Osteoblast (primary cell): ENCODE measurements around the gene PSMC3IP. TPM values are rescaled to one million over a fixed set of nuclear protein-coding genes. Genes with fewer than 3 reads are reported as not detected.
"Not testable (repeated sequence)": the region's sequence is repeated elsewhere in the genome, so short reads cannot be mapped to it uniquely, and the experiment has no call there.

Source experiments
- DNase-seq: peaks from one replicate; pipeline ENCODE4 v3.0.0; 2011; ENCODE audit warnings: low spot score, mixed read lengths; ENCODE audit not compliant: insufficient read length; ENCODE audit errors: missing footprints
- H2AFZ ChIP-seq: 2 replicates; pipeline ENCODE4 v1.6.0; 2011; ENCODE audit warnings: mild to moderate bottlenecking, low read length
- H3K27ac ChIP-seq: 2 replicates; pipeline ENCODE4 v1.5.1; 2011; ENCODE audit warnings: mild to moderate bottlenecking, low read depth, low read length, moderate library complexity
- H3K27me3 ChIP-seq: 2 replicates; pipeline ENCODE4 v1.6.0; 2012; ENCODE audit warnings: mild to moderate bottlenecking, control low read depth, inconsistent platforms, low read length, moderate library complexity; ENCODE audit not compliant: insufficient read depth
- H3K36me3 ChIP-seq: 2 replicates; pipeline ENCODE4 v1.5.1; 2011; ENCODE audit warnings: mild to moderate bottlenecking, low read length, control low read depth, moderate library complexity; ENCODE audit not compliant: insufficient read depth
- H3K4me1 ChIP-seq: 2 replicates; pipeline ENCODE4 v1.5.1; 2011; ENCODE audit warnings: mild to moderate bottlenecking, low read length, control low read depth, moderate library complexity; ENCODE audit not compliant: insufficient read depth
- H3K4me2 ChIP-seq: 2 replicates; pipeline ENCODE4 v1.6.0; 2011; ENCODE audit warnings: mild to moderate bottlenecking, low read length; ENCODE audit not compliant: insufficient read depth
- H3K4me3 ChIP-seq: fragments of 200-600 bp; sonication (generic); 3 replicates; pipeline ENCODE4 v1.5.1; 2012; ENCODE audit warnings: mild to moderate bottlenecking, low read length, inconsistent platforms; ENCODE audit not compliant: insufficient read depth
- H3K79me2 ChIP-seq: 2 replicates; pipeline ENCODE4 v1.6.0; 2012; ENCODE audit warnings: mild to moderate bottlenecking, low read length, control low read depth, inconsistent platforms; ENCODE audit not compliant: insufficient read depth
- H3K9me3 ChIP-seq: 2 replicates; pipeline ENCODE4 v1.5.1; 2011; ENCODE audit warnings: low read depth, low read length, control low read depth
- H4K20me1 ChIP-seq: 2 replicates; pipeline ENCODE4 v1.6.0; 2012; ENCODE audit warnings: mild to moderate bottlenecking, low read length, control low read depth; ENCODE audit not compliant: insufficient read depth
- total RNA-seq: library from RNA; depleted of rRNA; stranded (reverse); fragments of >200 nt; gene quantifications from 2 replicates; pipeline ENCODE4 v1.2.3, GENCODE V29; 2012
- TF ChIP-seq, protein P1 (sequence below): IDR thresholded peaks from 2 replicates; pipeline ENCODE4 v1.5.1; 2011; ENCODE audit warnings: mild to moderate bottlenecking, low read depth, low read length, moderate library complexity; ENCODE audit errors: extremely low read depth

Gene PSMC3IP
- total RNA-seq, 1 donor = 1.8 TPM

DNA sequence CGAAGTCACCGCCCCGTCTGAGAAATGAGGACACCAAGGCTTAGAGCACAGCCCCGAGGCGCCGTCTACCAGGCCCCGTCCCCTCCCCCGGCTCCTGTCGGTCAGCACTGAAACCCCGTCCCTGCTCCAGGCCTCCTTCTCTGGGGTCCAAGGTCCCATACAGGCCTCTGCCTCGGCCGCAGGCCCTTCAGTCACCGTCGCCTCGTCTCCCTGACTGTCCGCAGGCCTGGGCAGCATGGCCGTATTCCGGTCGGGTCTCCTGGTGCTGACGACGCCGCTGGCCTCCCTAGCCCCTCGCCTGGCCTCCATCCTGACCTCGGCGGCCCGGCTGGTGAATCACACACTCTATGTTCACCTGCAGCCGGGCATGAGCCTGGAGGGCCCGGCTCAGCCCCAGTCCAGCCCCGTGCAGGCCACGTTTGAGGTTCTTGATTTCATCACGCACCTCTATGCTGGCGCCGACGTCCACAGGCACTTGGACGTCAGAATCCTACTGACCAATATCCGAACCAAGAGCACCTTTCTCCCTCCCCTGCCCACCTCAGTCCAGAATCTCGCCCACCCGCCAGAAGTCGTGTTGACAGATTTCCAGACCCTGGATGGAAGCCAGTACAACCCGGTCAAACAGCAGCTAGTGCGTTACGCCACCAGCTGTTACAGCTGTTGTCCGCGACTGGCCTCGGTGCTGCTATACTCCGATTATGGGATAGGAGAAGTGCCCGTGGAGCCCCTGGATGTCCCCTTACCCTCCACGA lies 15.0 kb downstream of the PSMC3IP start:
- H3K4me1 ChIP-seq = peaks cover 29% of the 10 kb centered on the region
- H3K27me3 ChIP-seq = no peaks in the 10 kb centered on the region
- peaks cover 50% of the 10 kb centered on the region for H3K79me2 ChIP-seq
- H3K4me3 ChIP-seq = peak overlapping the region; percentile 93
- peaks cover 31% of the 10 kb centered on the region for H3K36me3 ChIP-seq
- TF ChIP-seq, protein P1, sequence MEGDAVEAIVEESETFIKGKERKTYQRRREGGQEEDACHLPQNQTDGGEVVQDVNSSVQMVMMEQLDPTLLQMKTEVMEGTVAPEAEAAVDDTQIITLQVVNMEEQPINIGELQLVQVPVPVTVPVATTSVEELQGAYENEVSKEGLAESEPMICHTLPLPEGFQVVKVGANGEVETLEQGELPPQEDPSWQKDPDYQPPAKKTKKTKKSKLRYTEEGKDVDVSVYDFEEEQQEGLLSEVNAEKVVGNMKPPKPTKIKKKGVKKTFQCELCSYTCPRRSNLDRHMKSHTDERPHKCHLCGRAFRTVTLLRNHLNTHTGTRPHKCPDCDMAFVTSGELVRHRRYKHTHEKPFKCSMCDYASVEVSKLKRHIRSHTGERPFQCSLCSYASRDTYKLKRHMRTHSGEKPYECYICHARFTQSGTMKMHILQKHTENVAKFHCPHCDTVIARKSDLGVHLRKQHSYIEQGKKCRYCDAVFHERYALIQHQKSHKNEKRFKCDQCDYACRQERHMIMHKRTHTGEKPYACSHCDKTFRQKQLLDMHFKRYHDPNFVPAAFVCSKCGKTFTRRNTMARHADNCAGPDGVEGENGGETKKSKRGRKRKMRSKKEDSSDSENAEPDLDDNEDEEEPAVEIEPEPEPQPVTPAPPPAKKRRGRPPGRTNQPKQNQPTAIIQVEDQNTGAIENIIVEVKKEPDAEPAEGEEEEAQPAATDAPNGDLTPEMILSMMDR = no peak
- DNase-seq = peak; percentile 93
- peak overlapping the region; percentile 90 for H3K27ac ChIP-seq
- no peaks in the 10 kb centered on the region for H3K9me3 ChIP-seq
- H3K4me2 ChIP-seq = peak overlapping the region; percentile 88
- peak overlapping the region; percentile 79 for H2AFZ ChIP-seq
- H4K20me1 ChIP-seq = no peaks in the 10 kb centered on the region

DNA sequence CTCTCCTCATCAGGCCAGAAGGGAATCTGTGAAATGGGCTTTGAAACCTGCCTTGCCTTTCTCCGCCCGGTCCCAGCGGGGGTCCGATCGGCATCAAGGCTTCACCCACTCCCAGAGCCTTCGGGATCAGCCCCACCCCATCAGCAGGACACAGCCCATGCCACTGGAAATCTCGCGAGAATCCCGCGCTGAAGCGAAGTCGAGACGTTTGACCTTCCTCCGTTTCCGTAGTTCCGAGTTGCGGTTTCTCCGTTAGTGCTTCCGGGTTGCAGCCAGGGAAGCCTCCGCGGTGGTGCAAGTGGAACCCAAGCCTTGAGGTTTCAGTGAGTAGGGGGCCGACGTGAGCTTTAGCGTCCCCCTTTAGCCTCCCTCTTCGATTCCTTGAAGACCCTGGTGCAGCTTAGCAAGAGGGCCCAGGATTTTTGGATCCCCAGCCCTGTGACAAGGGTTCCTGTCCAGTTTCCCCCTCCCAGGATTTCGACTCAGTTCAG lies 15.6 kb downstream of the PSMC3IP start, which contains the start of gene COASY:
Gene COASY, plus strand, starts transcription at position 252 of the 491 bp plus-strand sequence. CDS start 475 bp downstream, outside the sequence.
- Histone ChIP-seq H3K4me2 (peak within 1 kb of the TSS; percentile 88), H3K36me3 (peaks cover 31% of the 10 kb centered on the region)
- TF ChIP-seq, protein P1 = no peak

DNA sequence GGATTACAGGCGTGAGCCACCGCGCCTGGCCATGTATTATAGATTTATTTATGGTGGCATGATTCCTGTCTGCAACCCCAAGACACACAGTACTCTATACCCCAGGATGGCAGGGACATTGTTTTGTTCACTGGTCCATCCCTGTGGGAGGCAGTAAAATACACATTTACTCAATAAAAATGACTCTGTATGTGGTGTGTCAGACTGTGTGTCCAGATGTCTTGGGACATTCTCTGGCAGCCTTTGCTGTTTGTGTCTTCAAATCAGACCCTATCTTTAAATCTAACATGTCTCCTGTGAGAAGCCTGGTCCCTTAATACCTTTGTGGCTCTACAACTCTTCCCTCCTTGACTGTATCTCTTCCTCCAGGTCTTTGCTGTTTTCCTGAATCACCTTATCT lies 17.3 kb downstream of the PSMC3IP start:
- Histone ChIP-seq H3K27me3 (no peaks in the 10 kb centered on the region), H3K4me3 (no peak overlapping the region), H3K36me3 (peaks cover 18% of the 10 kb centered on the region), H3K9me3 (no peaks in the 10 kb centered on the region), H3K27ac (no peak overlapping the region), H3K4me1 (peaks cover 26% of the 10 kb centered on the region), H4K20me1 (no peaks in the 10 kb centered on the region), H3K79me2 (peaks cover 38% of the 10 kb centered on the region), H3K4me2 (no peak overlapping the region), H2AFZ (no peak overlapping the region)
- TF ChIP-seq, protein P1 = no peak
- DNase-seq = peak; percentile 69

More for the DNA sequence above, 15.6 kb downstream of the PSMC3IP start, which contains the start of gene COASY:
- Histone ChIP-seq H3K79me2 (peaks cover 44% of the 10 kb centered on the region), H3K27ac (peak within 1 kb of the TSS; percentile 90), H3K4me1 (peaks cover 24% of the 10 kb centered on the region), H4K20me1 (no peaks in the 10 kb centered on the region), H3K4me3 (peak within 1 kb of the TSS; percentile 93), H3K9me3 (no peaks in the 10 kb centered on the region), H2AFZ (peak within 1 kb of the TSS; percentile 84), H3K27me3 (no peaks in the 10 kb centered on the region)
- DNase-seq = peak; percentile 100

DNA sequence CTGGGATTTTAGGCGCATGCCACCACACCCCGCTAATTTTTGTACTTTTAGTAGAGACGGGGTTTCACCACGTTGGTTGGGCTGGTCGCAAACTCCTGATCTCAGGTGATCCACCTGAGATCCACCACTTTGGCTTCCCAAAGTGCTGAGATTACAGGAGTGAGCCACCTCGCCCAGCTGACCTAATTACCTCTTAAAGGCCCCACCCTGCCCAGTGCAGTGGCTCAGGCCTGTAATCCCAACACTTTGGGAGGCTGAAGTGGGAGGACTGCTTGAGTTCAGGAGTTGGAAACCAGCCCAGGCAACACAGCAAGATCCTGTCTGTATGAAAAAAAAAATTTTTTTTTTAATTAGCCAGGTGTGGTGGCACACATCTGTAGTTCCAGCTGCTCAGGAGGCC lies 18.5 kb downstream of the PSMC3IP start:
- Histone ChIP-seq H3K79me2 (peaks cover 36% of the 10 kb centered on the region), H3K4me3 (no peak overlapping the region), H3K27ac (no peak overlapping the region), H3K27me3 (no peaks in the 10 kb centered on the region), H2AFZ (no peak overlapping the region), H4K20me1 (no peaks in the 10 kb centered on the region), H3K4me1 (peaks cover 30% of the 10 kb centered on the region), H3K36me3 (peaks cover 6% of the 10 kb centered on the region), H3K4me2 (no peak overlapping the region), H3K9me3 (no peaks in the 10 kb centered on the region)
- TF ChIP-seq, protein P1 = no peak
- no peak for DNase-seq

DNA sequence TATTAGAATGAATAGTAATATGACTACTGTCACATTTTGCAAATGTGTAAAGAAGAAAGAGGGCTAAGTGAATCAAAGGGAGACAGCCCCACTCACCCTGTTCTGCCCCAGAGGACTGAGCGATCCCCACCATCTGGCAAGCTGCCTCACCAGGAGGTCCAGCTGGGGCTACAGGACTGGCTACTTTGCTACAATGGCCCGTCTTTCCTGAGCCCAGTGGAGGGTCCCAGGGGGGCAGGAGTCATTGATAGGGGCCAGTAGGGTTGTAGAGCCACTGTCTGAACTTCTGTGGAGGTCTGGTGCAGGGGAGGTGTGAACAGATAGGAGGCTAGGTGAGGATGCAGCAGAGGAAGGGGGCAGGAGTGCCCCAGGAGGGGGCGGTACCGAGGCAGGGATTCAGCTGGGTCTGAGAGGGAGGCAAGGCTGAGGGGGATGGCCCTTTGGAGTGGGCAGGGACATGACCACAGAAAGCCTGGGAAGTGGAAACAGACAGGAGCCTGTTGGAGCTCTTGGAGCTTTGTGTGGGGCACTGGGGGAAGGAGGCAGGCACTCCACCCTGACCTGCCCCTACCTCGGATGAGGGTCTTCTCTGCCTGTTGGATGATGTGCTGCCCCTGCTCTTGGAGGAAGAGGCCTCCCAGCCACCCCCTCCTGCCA lies 21.4 kb downstream of the PSMC3IP start:
- H4K20me1 ChIP-seq, H3K9me3 ChIP-seq, H3K4me3 ChIP-seq, H3K27me3 ChIP-seq, H2AFZ ChIP-seq, H3K36me3 ChIP-seq, H3K27ac ChIP-seq: not testable (repeated sequence)
- peak; percentile 72 for DNase-seq
- H3K79me2 ChIP-seq = peaks cover 16% of the 10 kb centered on the region
- H3K4me2 ChIP-seq = peak overlapping the region; percentile 98
- H3K4me1 ChIP-seq = peaks cover 13% of the 10 kb centered on the region
